Endothelial cell of umbilical vein (primary cell): ENCODE results near the gene FIZ1.

Experiments used
- EZH2 ChIP-seq: IDR thresholded peaks from 2 replicates; pipeline ENCODE4 v1.6.1; 2012; ENCODE audit warnings: borderline replicate concordance, low read depth, mild to moderate bottlenecking, moderate library complexity, low read length, inconsistent platforms; ENCODE audit not compliant: severe bottlenecking
- JUN ChIP-seq: IDR thresholded peaks from 2 replicates; pipeline ENCODE4 v1.6.1; 2011; ENCODE audit warnings: borderline replicate concordance, low read depth; ENCODE audit not compliant: insufficient read length, insufficient read depth
- MYC ChIP-seq: IDR thresholded peaks from one replicate; pipeline ENCODE4 v1.6.1; 2011; ENCODE audit warnings: mild to moderate bottlenecking, low read depth, low read length
- POLR2A ChIP-seq: IDR thresholded peaks from 2 replicates; pipeline ENCODE4 v1.6.1; 2012; ENCODE audit warnings: low read depth, mild to moderate bottlenecking, control low read depth, low read length
- POLR2AphosphoS5 ChIP-seq: IDR thresholded peaks from 2 replicates; pipeline ENCODE4 v1.6.1; 2012; ENCODE audit warnings: low read depth, mild to moderate bottlenecking, control low read depth, low read length, moderate library complexity; ENCODE audit not compliant: insufficient read depth
- TF ChIP-seq, protein P1 (sequence below), 2 donors: IDR thresholded peaks; 1 replicate in 1 of 2; 2 replicates in 1 of 2; pipeline ENCODE4 v1.5.1; 2011; ENCODE audit warnings: low read length in 2 of 2, mild to moderate bottlenecking in 2 of 2, moderate library complexity in 2 of 2, control low read depth in 1 of 2, inconsistent platforms in 1 of 2, low read depth in 1 of 2; ENCODE audit not compliant: insufficient read depth in 1 of 2; ENCODE audit errors: extremely low read depth in 1 of 2
- TF ChIP-seq, protein P2 (sequence below): IDR thresholded peaks from 2 replicates; pipeline ENCODE4 v1.6.1; 2011; ENCODE audit not compliant: insufficient read depth, insufficient read length

DNA sequence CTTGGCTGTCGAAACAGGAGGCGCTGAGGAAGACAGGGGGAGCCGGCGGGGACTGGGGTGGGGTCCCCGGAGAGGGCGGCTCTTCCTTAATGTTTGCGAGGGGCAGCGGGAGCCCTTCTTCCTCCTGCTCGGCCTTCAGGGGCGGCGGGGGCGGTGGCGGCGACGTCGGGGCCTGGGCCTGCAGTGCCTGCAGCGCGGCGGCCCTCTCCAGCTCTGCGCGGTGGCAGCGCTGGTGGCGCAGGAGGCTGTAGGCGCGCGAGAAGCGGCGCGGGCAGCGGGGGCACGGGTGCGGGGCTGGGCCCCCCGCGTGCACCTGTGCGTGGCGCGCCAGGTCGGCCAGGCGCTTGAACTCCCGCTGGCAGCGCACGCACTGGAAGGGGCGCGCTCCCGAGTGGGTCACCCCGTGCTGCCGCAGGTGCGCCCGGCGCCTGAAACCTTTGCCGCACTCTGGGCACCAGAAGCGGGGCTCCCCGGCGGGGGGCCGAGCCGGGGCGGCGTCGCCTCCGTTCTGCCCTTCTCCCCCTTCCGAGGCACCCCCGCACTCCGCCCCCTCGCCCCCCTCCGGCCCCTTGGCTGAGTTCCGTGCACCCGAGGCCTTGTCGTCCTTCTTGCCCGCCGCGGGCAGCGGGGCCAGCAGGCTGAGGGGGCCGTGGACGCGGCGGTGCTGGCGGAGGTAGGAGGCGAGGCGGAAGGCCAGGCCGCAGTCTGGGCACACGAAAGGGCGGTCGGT lies 21.1 kb downstream of the FIZ1 start:
- TF ChIP-seq, protein P1, sequence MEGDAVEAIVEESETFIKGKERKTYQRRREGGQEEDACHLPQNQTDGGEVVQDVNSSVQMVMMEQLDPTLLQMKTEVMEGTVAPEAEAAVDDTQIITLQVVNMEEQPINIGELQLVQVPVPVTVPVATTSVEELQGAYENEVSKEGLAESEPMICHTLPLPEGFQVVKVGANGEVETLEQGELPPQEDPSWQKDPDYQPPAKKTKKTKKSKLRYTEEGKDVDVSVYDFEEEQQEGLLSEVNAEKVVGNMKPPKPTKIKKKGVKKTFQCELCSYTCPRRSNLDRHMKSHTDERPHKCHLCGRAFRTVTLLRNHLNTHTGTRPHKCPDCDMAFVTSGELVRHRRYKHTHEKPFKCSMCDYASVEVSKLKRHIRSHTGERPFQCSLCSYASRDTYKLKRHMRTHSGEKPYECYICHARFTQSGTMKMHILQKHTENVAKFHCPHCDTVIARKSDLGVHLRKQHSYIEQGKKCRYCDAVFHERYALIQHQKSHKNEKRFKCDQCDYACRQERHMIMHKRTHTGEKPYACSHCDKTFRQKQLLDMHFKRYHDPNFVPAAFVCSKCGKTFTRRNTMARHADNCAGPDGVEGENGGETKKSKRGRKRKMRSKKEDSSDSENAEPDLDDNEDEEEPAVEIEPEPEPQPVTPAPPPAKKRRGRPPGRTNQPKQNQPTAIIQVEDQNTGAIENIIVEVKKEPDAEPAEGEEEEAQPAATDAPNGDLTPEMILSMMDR (IDR thresholded peaks at IDR 0.05; ENCODE audit: extremely low read depth in 1 of 2, insufficient read depth in 1 of 2, low read depth in 1 of 2, low read length in 2 of 2) = no peak
- TF ChIP-seq EZH2 (no peak), POLR2A (no peak), JUN (no peak), POLR2AphosphoS5 (no peak), MYC (no peak)
- TF ChIP-seq, protein P2, sequence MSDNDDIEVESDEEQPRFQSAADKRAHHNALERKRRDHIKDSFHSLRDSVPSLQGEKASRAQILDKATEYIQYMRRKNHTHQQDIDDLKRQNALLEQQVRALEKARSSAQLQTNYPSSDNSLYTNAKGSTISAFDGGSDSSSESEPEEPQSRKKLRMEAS = no peak
